Lung (tissue), 12 donors: ENCODE data around the gene EBF3. TPM values are rescaled to one million over a fixed set of nuclear protein-coding genes. Genes with fewer than 3 reads are reported as not detected.
A peak's percentile ranks its signal among the peaks of the same experiment; 100 is the strongest.

Experiments used
- ATAC-seq: fragments of 200-7000 bp; cut with Tn5 transposase; one replicate; pipeline ENCODE4 v1.9.1; 2020; ENCODE audit warnings: moderate number of reproducible peaks; ENCODE audit not compliant: insufficient read depth, low FRiP score
- DNase-seq, 3 donors: peaks; one replicate each; pipeline ENCODE4 v3.0.0-alpha.2; 2013 to 2017
- H3K27ac ChIP-seq, 2 donors: one replicate each; pipeline ENCODE4 v1.5.1; 2013; ENCODE audit warnings: mild to moderate bottlenecking in 2 of 2, moderate library complexity in 2 of 2, control low read depth in 1 of 2, inconsistent platforms in 1 of 2, low read depth in 1 of 2, low read length in 1 of 2
- H3K27me3 ChIP-seq, 3 donors: one replicate each; pipeline ENCODE4 v1.5.1; 2013; ENCODE audit warnings: low read length in 2 of 3; ENCODE audit not compliant: control insufficient read depth in 3 of 3, insufficient read depth in 3 of 3
- H3K36me3 ChIP-seq, 4 donors: one replicate each; pipeline ENCODE4 v1.5.1; 2013; ENCODE audit warnings: low read length in 4 of 4, mild to moderate bottlenecking in 1 of 4, moderate library complexity in 1 of 4; ENCODE audit not compliant: control insufficient read depth in 4 of 4, insufficient read depth in 4 of 4
- H3K4me1 ChIP-seq, 5 donors: one replicate each; pipeline ENCODE4 v1.5.1; 2013; ENCODE audit warnings: low read length in 5 of 5, mild to moderate bottlenecking in 2 of 5, moderate library complexity in 1 of 5; ENCODE audit not compliant: control insufficient read depth in 5 of 5, insufficient read depth in 5 of 5
- H3K4me3 ChIP-seq: one replicate; pipeline ENCODE4 v1.5.1; 2013; ENCODE audit warnings: mild to moderate bottlenecking, control low read depth, moderate library complexity
- H3K9ac ChIP-seq, 2 donors: one replicate each; pipeline ENCODE4 v1.5.1; 2013; ENCODE audit warnings: low read length in 2 of 2, control low read depth in 1 of 2; ENCODE audit not compliant: insufficient read depth in 1 of 2
- H3K9me3 ChIP-seq, 4 donors: one replicate each; pipeline ENCODE4 v1.5.1; 2013; ENCODE audit warnings: low read length in 3 of 4, mild to moderate bottlenecking in 1 of 4, moderate library complexity in 1 of 4; ENCODE audit not compliant: control insufficient read depth in 4 of 4, insufficient read depth in 3 of 4
- CTCF ChIP-seq: IDR thresholded peaks from 2 replicates; pipeline ENCODE4 v1.5.1; 2012; ENCODE audit warnings: mild to moderate bottlenecking; ENCODE audit errors: control extremely low read depth, extremely low read depth
- WGBS, 2 donors: extraction: QIAGEN DNeasy Blood & Tissue Kit; methylation state at CpG; one replicate each; pipeline ENCODE4 v1.1.7; 2013; 5-methylcytosine and 5-hydroxymethylcytosine counted together
- polyA plus RNA-seq, 2 donors: library from polyadenylated mRNA; stranded (reverse); fragments of 200-250 nt; gene quantifications; one replicate each; pipeline ENCODE4 v1.2.1, GENCODE V29; 2013
- total RNA-seq, 2 donors: library from RNA; depleted of rRNA in 1 of 2; stranded (reverse); fragments of >200 nt in 1 of 2; gene quantifications; one replicate each; pipeline ENCODE4 v1.2.1, GENCODE V29; 2014 to 2021
- donor health status: control.
- donor health status: control.
- donor health status: Bipolar disorder and iron deficiency.
- donor health status: healthy.
- donor health status: DM: yes; HTN: yes; CAD: no.

Gene EBF3
- total and polyA plus RNA-seq, 4 donors = 0.06 to 1.1 (median 0.08) TPM; not detected in 1

GRCh38 chr10:129966370-129966888 is 2.4 kb upstream of the EBF3 start:
- H3K36me3 ChIP-seq = no peaks in the 10 kb centered on the region
- TF ChIP-seq CTCF = no peak
- H3K27ac ChIP-seq = no peak overlapping the region
- H3K9ac ChIP-seq = no peak overlapping the region
- DNase-seq = peak in 1 of 3 donors; percentile 4
- peaks cover 0 to 6% (median 0%) of the 10 kb centered on the region in 4 donors for H3K9me3 ChIP-seq
- H3K4me1 ChIP-seq = peaks cover 0 to 18% (median 2%) of the 10 kb centered on the region in 5 donors
- no peak for ATAC-seq
- 7 to 10% methylated on average over 16 of the region's 16 CpGs for WGBS, 2 donors
- H3K4me3 ChIP-seq = no peak overlapping the region
- peaks cover 50 to 74% (median 73%) of the 10 kb centered on the region in 3 donors for H3K27me3 ChIP-seq

DNA sequence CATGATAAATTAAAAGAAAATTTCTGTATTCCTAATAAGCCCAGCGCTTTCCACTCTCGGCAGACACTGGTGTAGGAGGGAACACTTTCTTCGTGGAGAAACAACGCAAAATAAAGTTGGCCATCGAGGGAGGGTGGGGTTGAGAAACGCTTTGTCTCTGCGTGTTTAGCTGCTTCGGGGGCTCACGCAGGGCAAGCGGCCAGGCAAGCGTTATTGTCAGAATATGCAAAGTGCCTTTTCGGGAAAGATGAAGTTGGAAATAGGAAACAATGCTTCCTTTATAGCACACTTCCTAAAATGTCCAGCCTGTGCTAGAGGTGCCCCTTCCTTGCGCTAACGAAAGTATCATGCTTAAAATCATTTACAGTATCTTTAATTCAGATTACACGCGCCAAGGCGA is 1.9 kb upstream of the EBF3 start:
- DNase-seq = peak in 1 of 3 donors; percentile 6
- H3K27me3 ChIP-seq = peaks cover 55 to 78% (median 77%) of the 10 kb centered on the region in 3 donors
- H3K4me3 ChIP-seq = no peak overlapping the region
- no peaks in the 10 kb centered on the region for H3K36me3 ChIP-seq
- H3K4me1 ChIP-seq = peaks cover 0 to 18% (median 0%) of the 10 kb centered on the region in 5 donors
- peaks cover 0 to 6% (median 0%) of the 10 kb centered on the region in 4 donors for H3K9me3 ChIP-seq
- H3K27ac ChIP-seq = no peak overlapping the region
- TF ChIP-seq CTCF = no peak
- no peak overlapping the region for H3K9ac ChIP-seq
- 7 to 8% methylated on average over 17 of the region's 17 CpGs for WGBS, 2 donors
- ATAC-seq = no peak

DNA sequence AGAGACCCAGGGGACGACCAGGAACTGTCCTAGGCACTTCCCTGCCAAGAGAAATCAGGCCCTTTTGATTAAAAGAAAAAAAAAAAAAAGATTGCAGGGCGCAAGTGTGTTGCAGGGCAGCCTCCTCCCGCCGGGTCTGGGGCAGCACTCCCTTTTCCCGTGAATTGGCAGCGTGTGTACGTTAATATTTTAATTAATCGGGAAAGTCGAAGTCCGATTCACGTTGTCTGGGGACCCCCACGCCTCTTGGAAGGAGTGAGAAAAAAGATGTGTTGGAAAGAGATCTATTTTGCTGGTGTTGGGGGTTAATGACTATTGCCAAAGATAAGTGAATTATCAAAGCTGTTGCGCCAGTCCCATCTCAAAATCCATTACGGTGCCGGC is 1.3 kb upstream of the EBF3 start:
- peaks cover 0 to 12% (median 0%) of the 10 kb centered on the region in 5 donors for H3K4me1 ChIP-seq
- H3K27me3 ChIP-seq = peaks cover 56 to 78% (median 77%) of the 10 kb centered on the region in 3 donors
- peaks cover 0 to 6% (median 0%) of the 10 kb centered on the region in 4 donors for H3K9me3 ChIP-seq
- H3K9ac ChIP-seq = no peak overlapping the region
- WGBS, 2 donors = 9 to 13% methylated on average over 15 of the region's 15 CpGs
- no peak overlapping the region for H3K4me3 ChIP-seq
- no peak for TF ChIP-seq CTCF
- DNase-seq (no peak), ATAC-seq (no peak)
- H3K27ac ChIP-seq = no peak overlapping the region
- H3K36me3 ChIP-seq = no peaks in the 10 kb centered on the region
